ENCODE measurements around the gene FERMT1.
"Not testable (repeated sequence)": the region's sequence is repeated elsewhere in the genome, so short reads cannot be mapped to it uniquely, and the experiment has no call there.

The FERMT1 gene

DNA sequence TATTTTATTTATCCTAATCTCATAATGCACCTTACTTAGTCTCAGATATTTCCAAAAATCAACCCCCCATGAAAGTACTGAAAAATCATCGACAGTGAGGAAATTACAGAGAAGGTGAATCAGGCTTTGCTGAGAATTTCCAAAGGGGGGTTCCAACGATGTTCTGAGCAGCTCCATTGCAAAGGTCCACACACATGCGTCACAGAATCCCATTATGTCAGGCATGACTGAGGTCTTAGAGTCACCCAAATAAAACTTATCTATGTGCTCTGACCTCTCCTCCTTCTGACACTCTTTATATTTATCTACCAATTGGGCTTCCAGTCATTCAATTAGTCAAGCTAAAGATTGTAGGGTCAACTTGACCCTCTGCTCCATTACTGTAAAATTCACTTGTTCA is 56.2 kb downstream of the FERMT1 start:
- no peak for DNase-seq

DNA sequence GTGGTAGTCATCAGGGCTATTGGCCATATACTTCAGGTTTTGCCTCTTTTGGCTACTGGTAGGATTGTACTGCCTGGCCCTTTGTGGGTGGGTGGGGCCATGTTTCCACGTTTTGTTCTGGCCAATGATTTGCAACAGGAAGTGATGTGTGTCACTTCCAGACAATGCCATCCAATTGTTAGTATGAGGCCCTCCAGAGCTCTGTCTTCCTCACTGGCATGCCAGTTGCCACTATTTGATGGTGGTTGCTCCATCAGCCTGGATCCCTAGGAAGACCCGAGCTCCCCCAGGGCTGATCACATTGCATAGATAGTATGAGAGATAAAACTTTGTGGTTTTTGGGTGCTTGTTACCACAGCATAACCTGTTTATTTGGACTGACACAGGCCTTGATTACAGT is 61.3 kb downstream of the FERMT1 start:
- DNase-seq, result no peak

GRCh38 chr20:6060213-6060612 is 62.6 kb downstream of the FERMT1 start:
- DNase-seq, result no peak

GRCh38 chr20:6058684-6059295 is 64.0 kb downstream of the FERMT1 start:
- no peak for DNase-seq

DNA sequence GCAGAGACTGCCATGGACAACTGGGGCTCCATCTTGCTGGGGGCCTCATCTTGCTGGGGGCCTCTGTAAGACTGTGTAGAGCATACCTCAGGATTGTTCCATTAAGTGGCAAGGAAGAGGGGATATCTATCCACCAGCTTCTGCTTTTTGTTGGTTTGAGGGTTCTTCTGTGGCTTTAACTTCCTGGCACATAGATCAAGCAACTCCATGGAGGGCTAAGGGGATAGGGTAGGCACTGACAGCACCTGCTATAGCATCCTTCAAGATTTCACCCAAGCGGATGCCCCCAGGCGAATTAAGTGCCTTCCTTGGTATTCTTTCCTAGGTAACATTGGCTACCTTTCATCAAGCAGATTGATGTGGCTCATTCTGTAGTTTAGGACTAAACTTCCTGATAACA is 65.1 kb downstream of the FERMT1 start:
- DNase-seq, result no peak

DNA sequence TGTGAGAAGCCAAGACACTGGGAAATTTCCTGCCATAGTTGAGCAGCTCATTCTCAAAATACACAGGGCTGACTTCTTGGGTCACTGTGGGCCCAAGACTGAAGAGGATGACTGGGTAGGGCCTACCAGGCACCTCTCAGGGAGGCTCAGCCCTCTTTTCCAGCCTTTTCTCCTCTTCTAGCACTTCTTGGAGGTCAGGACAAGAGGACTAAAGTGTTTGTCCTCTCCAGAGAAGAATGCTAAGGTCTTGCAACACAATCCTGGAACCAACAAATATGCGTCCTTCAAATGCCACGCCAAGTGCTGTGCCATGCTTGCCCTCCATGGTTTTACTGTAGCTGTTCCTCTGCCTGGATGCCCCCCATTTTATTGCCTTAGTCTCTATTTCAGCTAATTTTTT is 65.7 kb downstream of the FERMT1 start:
- no peak for DNase-seq

GRCh38 chr20:6055981-6056569 is 66.8 kb downstream of the FERMT1 start:
- DNase-seq, result no peak

DNA sequence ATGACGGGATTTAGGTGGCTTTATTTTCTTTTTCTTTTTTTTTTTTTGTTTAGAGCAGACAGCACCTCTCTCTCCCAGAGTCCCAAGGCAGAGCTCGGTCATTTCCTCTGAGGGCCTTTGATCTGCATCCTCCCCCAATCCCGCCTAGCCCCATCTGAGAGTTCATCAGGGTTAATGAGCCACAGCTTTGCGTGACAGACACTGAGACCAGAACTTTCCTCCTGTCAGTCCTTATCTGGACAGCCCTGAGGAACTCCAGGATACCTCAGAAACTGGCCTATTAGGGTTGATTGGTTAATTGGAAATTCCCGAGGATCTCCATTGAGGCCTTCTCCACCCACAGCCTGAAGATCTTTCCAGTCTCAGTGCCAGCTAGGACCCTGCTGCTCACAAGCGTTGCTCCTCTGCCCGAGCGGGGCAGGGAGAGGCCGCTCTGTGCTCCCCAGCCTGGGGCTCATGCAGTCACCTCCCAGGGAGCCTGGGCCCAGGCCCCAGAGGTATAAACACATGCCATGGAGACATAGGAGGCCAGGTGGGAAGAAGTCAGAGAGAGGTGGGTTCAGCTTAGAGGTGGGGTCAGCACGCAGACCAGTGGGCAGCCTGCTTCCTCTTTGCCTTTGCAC is 67.6 kb downstream of the FERMT1 start:
- DNase-seq, result no peak

GRCh38 chr20:6054689-6055051 is 68.2 kb downstream of the FERMT1 start:
- DNase-seq, result not testable (repeated sequence)

DNA sequence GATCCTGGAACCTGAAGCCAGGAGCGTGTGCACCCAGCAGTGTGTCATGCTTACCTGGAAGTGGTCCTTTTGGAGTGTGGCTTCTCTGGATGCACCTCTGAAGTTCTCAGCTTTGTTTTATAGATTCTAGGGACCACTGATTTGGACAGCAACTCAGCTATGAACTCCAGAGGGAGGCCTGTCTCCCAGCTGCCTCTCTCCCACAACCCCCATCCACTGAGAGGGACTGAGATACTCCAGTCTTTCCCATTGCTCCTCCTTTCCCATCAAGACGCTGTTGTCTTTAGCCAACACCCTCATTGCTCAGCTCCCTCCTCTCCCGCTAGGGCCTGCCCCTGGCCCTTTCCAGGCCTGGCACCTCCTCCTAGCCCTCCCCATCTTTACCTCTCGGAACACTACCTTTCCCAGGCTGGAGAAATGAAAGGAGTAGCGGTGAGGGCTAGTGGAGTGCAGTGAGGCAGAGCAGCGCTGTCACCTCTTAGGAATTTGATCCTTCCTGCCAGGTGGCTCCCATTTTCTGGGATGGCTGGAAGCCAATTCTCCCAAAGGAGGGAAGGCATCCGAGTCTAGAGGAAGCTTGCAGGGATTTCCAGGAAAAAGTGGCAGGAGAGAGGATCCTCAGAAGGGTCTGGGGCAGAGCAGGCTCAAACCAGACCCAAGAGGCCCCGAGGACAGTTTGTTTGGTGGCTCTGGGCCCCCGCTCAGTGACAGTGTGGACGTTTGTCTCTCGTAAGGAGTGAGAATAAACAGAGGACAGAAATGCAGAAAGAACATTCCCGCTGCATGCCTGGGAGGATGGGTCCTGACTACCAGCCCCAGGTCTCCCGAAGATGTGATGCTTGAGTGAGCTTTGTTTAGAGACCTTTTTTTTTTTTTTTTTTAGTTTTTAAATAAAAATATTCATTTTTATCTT is 68.8 kb downstream of the FERMT1 start, which contains the start of gene LRRN4:
Gene LRRN4, minus strand, starts transcription at position 285 of the 913 bp plus-strand sequence. CDS start 1,261 bp downstream, outside the sequence.
- no peak for DNase-seq

DNA sequence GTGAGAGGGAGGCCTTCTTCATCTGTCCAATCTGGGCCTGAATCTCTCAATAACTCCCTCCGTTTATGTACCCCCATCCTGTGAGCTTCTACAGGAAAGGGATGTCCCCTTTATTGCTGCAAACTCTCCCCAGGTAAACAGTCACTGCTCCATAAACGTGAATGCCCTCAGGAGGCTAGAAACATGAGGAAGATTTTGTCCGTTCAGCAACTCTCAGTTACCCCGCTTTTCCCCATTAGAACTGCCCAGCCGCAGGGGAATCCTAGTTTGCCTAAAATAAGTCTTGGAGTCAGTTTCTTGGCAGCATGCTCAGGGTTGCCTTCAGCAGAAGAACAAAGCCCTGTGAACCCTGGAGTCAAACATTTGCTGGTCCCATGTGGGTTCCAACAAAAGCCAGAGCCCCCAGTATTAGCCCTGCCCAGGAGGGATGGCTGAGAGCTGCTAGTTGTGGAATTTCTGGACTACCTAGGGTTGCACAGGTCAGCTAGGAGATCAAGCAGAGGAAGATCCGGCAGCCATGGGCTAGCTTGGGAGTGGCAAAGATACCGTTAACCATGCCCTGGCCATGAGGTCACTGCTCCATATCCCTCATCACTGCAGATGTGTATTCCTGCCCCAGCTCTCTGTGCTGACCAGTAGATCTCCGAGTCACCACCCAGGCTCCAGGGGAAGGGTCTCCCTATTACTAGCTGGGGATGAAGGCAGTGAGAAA is 69.6 kb downstream of the FERMT1 start:
- DNase-seq, result no peak

DNA sequence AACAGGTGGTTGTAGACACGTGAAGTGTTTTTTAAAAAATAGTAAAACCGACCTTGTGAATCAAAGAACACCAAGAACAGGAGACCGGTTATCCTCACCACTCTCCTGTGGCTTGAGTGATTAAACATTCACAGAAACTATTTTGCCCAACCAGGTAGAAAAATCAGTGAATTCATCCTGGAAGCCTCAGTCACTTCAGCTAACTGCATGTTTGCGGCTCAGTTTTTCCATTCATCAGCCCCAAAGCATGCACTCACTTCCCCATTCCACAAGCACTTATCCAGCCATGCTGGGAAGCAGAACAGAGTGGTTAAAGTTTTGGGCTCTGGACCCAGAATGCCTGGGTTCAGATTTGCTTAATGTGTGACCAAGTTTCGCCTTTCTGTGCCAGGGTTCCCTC is 71.3 kb downstream of the FERMT1 start:
- DNase-seq, result no peak

GRCh38 chr20:6048391-6048790 is 74.4 kb downstream of the FERMT1 start:
- DNase-seq, result no peak

DNA sequence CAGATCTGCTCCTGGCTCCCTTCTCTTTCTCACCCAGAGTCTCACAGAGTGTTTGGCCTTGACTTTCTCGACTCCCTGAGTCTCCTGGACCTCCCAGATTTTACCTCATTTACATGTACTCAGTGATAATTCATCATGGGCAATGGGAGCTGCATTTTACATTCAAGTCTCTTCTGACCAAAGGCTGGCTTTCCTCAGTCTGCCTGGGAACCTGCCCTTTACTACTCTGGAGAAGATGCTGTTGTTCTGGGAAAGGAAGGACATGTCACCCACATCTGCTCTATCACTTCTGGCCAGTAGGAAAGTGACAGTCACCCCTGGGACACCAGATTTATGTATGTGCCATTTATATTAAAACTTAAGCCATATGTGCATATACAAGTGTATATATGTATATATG is 76.4 kb downstream of the FERMT1 start:
- DNase-seq, result no peak

DNA sequence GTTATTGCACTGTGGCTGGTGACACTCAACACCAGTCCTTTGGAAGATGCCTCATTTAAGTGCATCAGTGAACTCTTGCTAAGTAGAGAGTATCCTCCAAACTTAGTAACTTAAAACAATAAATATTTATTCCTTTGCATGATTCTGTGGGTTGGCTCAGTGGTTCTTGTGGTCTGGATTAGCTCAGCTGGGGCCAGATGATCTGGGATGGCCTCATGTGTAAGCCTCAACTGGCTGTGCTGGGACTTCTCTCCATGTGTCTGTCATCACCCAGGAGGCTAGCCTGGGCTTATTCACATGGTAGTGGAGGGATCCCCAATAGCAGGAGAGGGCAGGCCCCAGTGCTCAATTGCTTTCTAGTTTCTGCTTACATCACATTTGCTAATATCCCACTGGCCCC is 77.3 kb downstream of the FERMT1 start:
- DNase-seq, result no peak

DNA sequence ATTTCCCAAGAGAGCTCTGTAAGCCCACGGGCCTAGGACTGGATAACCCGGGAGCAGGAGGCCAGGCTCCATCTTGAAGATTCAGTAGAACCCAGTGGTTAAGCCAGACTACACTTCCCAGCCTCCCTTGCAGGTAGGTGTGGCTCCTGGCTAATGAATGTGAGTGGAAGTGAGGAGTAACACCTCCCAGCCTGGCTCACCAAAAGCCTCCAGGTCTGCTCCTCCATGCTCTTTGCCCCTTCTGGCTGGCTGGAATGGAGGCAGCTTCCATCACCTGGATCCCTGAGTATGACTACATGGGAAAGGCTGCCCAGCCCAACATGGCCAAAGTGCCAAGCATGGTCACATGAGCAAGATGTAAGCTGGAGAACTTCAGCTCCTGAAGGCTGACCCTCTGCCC is 78.7 kb downstream of the FERMT1 start:
- no peak for DNase-seq

DNA sequence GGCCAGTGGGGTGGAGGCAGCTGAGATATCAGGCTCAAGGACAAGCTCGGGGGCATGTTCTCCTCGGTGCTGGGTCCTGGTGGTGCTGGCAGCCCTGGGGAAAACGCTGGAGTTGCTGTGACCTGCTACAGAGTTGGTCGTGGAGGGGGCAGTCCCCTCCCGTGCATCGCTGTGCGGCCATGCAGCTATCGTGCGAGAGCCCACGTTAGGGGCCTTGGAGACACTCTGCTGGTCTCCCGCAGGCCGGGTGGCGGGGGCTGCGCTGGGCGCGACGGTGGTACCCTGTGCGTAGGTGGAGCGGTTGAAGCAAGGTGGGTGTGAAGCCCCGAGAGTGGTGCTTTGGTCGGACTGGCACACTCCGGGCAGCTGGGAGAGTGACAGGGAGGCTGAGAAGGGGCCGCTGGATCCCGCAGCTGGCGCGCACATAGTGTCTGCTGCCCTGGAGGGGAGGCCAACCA is 81.0 kb downstream of the FERMT1 start:
- no peak for DNase-seq

DNA sequence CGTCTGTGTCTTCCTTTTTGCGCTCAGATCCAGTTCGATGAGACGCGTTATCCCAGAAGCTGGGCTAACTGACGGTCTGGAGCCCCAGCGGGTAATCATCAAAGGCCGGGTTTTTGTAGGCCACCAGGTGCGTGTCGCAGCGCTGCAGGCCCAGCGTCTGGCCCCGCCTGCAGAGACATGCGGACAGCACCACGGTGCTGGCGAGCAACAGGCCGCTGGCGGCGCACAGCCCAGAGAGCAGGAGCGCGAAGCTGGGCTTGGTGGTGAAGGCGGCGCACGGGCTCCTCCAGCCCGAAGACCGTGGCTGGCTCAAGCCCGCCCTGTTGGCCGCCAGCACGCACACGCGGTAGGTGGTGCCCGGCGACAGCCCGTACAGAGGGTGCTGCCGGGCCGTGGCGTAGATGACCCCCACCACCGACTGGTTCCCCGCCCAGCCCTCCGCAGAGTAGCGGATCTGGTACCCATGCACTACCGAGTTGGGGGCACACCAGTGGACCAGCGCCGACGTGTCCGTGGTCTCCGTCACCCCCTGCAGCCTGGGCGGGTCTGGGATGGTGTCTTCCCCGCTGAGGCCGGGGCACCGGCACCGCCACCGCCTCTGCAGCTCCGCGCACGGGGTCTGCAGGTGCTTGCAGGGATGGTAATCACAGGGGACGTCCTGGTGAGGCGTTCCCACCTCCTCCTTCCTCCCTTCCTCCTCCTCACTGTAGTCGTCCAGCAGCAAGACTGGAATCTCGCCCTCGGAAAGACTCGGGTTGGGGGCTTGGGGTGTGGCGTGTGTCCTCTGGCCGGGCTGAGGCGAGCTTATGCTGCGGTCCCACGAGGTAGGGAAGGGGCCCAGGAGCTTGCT is 81.6 kb downstream of the FERMT1 start:
- DNase-seq, result no peak

GRCh38 chr20:6040540-6040939 is 82.3 kb downstream of the FERMT1 start:
- no peak for DNase-seq

- no peak for DNase-seq
These were observed 83.1 kb downstream of the FERMT1 start for GRCh38 chr20:6039766-6040165.

DNA sequence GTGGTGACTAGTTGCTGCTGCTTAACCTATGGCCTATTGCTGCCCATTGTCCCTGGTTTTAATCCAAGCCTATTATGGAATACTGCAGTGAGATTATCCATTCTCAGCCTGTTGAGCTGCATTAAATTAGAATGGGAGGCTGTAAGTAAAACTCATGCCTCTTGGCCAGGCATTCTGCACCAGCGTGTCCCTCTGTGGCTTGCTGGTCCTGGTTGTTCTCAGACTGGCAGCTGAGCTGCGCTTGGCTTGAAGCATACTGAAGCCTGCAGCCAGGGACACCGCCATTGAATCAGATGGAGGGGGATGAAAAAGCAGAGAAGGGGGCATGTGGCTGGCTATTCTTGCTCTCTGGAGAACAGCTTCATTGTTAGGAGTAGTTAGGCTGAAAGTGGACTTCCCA is 84.6 kb downstream of the FERMT1 start:
- no peak for DNase-seq

GRCh38 chr20:6037082-6037481 is 85.7 kb downstream of the FERMT1 start:
- no peak for DNase-seq

Data from stimulated activated CD4-positive, alpha-beta T cell treated with anti-CD3 and anti-CD28 coated beads, Interleukin-12 subunit alpha, Interleukin-12 subunit beta, amount 100 ng/mL, for 4 hours (primary cell).